ENCODE measurements around the gene CCDC107. TPM values are rescaled to one million over a fixed set of nuclear protein-coding genes. Genes with fewer than 3 reads are reported as not detected.
A peak's percentile ranks its signal among the peaks of the same experiment; 100 is the strongest.

CCDC107 gene
- total RNA-seq, 5 donors from 2014 or later (not counting 1 experiment from before 2014, with no cell fraction given): 17.7 to 29.8 (median 27.5) TPM

GRCh38 chr9:35649431-35650340 lies 8.4 kb upstream of the CCDC107 start:
- H3K4me1 Mint-ChIP-seq: peaks cover 43 to 81% (median 58%) of the 10 kb centered on the region in 3 donors

GRCh38 chr9:35650341-35651158 lies 7.5 kb upstream of the CCDC107 start, which contains the start of gene SIT1:
SIT1 (minus strand) TSS chr9:35650931; CDS start chr9:35650853, 78 bp downstream.
- 0% methylated on average over 3 of the region's 22 CpGs for WGBS (ENCODE audit: insufficient coverage)
- CTCF ChIA-PET: interaction anchor here (0.5 to 6.3 kb wide), 6 partner anchors 9 to 1638 kb away, joined by 3 to 122 read pairs (median 4); partner anchors contain the start of genes CCDC107 (in 1 of the 2) and RMRP (in 1 of the 2)
- Mint-ChIP-seq H3K4me1 (peaks cover 40 to 77% (median 56%) of the 10 kb centered on the region in 3 donors), H3K27me3 (no peaks in the 10 kb centered on the region), H3K27ac (peak within 1 kb of the TSS; percentile 88 to 99), H3K4me3 (peak within 1 kb of the TSS; percentile 85 to 92 (median 88)), H3K36me3 (no peaks in the 10 kb centered on the region), H3K9me3 (no peaks in the 10 kb centered on the region)
- Histone ChIP-seq H3K9me3 (no peaks in the 10 kb centered on the region), H3K4me1 (ENCODE audit: control insufficient read depth in 1 of 2, extremely low read depth in 1 of 2, insufficient read depth in 2 of 2, low read length in 2 of 2) (peaks cover 26 to 71% of the 10 kb centered on the region in 2 experiments), H3K27me3 (replicated peaks in 1 of 2; ENCODE audit: control insufficient read depth in 2 of 2, extremely low read depth in 1 of 2, insufficient read depth in 2 of 2, low read length in 1 of 2) (no peaks in the 10 kb centered on the region), H3K27ac (ENCODE audit: low read length) (peak within 1 kb of the TSS; percentile 79), H3K4me3 (ENCODE audit: control insufficient read depth in 1 of 2, extremely low read depth in 1 of 2, low read length in 1 of 2) (peak within 1 kb of the TSS; percentile 72 to 91), H3K36me3 (ENCODE audit: control insufficient read depth in 2 of 2, extremely low read depth in 1 of 2, insufficient read depth in 1 of 2, low read length in 1 of 2) (no peaks in the 10 kb centered on the region)
- POLR2A ChIA-PET: interaction anchor here in 1 of 2 donors (0.5 kb wide), 1 partner anchor 568 kb away, joined by 3 read pairs; no protein-coding TSS in a partner anchor
- peak in 5 of 35 experiments; percentile 26 to 57 (median 45) for DNase-seq
- ATAC-seq (replicated peaks in 1 of 4): no peak

More at GRCh38 chr9:35649431-35650340, 8.4 kb upstream of the CCDC107 start:
- peak overlapping the region; percentile 88 to 99 for H3K27ac Mint-ChIP-seq
- DNase-seq (peak in 18 of 35 experiments; percentile 24 to 65 (median 36)), ATAC-seq (replicated peaks in 1 of 4) (peak in 2 of 4 experiments; percentile 11 to 12)
- H3K27me3 Mint-ChIP-seq: no peaks in the 10 kb centered on the region
- WGBS (ENCODE audit: insufficient coverage): 6% methylated on average over 22 of the region's 26 CpGs
- ChIA-PET POLR2A (interaction anchor here (0.5 to 1.0 kb wide), 2 partner anchors 8 to 16 kb away, joined by 3 to 5 read pairs; partner anchors contain the start of genes CCDC107 (in 1 of the 2) and RMRP (in 1 of the 2)), CTCF (interaction anchor here (0.5 to 6.3 kb wide), 8 partner anchors 9 to 1639 kb away, joined by 3 to 122 read pairs (median 4); partner anchors contain the start of genes CCDC107 (in 1 of the 2) and RMRP (in 1 of the 2))
- Histone ChIP-seq H3K27me3 (replicated peaks in 1 of 2; ENCODE audit: control insufficient read depth in 2 of 2, extremely low read depth in 1 of 2, insufficient read depth in 2 of 2, low read length in 1 of 2) (no peaks in the 10 kb centered on the region), H3K4me3 (ENCODE audit: control insufficient read depth in 1 of 2, extremely low read depth in 1 of 2, low read length in 1 of 2) (peak overlapping the region; percentile 72 to 91), H3K9me3 (no peaks in the 10 kb centered on the region), H3K4me1 (ENCODE audit: control insufficient read depth in 1 of 2, extremely low read depth in 1 of 2, insufficient read depth in 2 of 2, low read length in 2 of 2) (peaks cover 27 to 77% of the 10 kb centered on the region in 2 experiments), H3K27ac (ENCODE audit: low read length) (peak overlapping the region; percentile 79), H3K36me3 (ENCODE audit: control insufficient read depth in 2 of 2, extremely low read depth in 1 of 2, insufficient read depth in 1 of 2, low read length in 1 of 2) (no peaks in the 10 kb centered on the region)
- no peaks in the 10 kb centered on the region for H3K36me3 Mint-ChIP-seq
- no peaks in the 10 kb centered on the region for H3K9me3 Mint-ChIP-seq
- peak overlapping the region; percentile 85 to 92 (median 88) for H3K4me3 Mint-ChIP-seq

GRCh38 chr9:35651956-35652828 lies 5.9 kb upstream of the CCDC107 start:
- H3K36me3 ChIP-seq (ENCODE audit: control insufficient read depth in 2 of 2, extremely low read depth in 1 of 2, insufficient read depth in 1 of 2, low read length in 1 of 2): no peaks in the 10 kb centered on the region
- H3K9me3 ChIP-seq: no peaks in the 10 kb centered on the region
- Mint-ChIP-seq H3K27ac (peak overlapping the region; percentile 88 to 99), H3K4me3 (peak overlapping the region; percentile 49 to 88 (median 85)), H3K36me3 (no peaks in the 10 kb centered on the region), H3K4me1 (peaks cover 55 to 77% (median 60%) of the 10 kb centered on the region in 3 donors), H3K9me3 (no peaks in the 10 kb centered on the region), H3K27me3 (no peaks in the 10 kb centered on the region)
- peak overlapping the region; percentile 46 for H3K27ac ChIP-seq (ENCODE audit: low read length)
- DNase-seq (no peak), ATAC-seq (replicated peaks in 1 of 4) (no peak)
- WGBS (ENCODE audit: insufficient coverage): 86% methylated on average over 1 of the region's 7 CpGs
- H3K4me3 ChIP-seq (ENCODE audit: control insufficient read depth in 1 of 2, extremely low read depth in 1 of 2, low read length in 1 of 2): no peak overlapping the region
- ChIA-PET POLR2A (no interaction called here), CTCF (no interaction called here)
- H3K27me3 ChIP-seq (replicated peaks in 1 of 2; ENCODE audit: control insufficient read depth in 2 of 2, extremely low read depth in 1 of 2, insufficient read depth in 2 of 2, low read length in 1 of 2): no peaks in the 10 kb centered on the region
- H3K4me1 ChIP-seq (ENCODE audit: control insufficient read depth in 1 of 2, extremely low read depth in 1 of 2, insufficient read depth in 2 of 2, low read length in 2 of 2): peaks cover 26 to 69% of the 10 kb centered on the region in 2 experiments

GRCh38 chr9:35652829-35653209 lies 5.3 kb upstream of the CCDC107 start:
- Mint-ChIP-seq H3K36me3 (peaks cover 1% of the 10 kb centered on the region), H3K4me3 (no peak overlapping the region), H3K27me3 (peaks cover 1 to 3% of the 10 kb centered on the region in 2 donors), H3K27ac (peak overlapping the region; percentile 63 to 88), H3K4me1 (peaks cover 55 to 77% (median 60%) of the 10 kb centered on the region in 3 donors), H3K9me3 (no peaks in the 10 kb centered on the region)
- no peaks in the 10 kb centered on the region for H3K36me3 ChIP-seq (ENCODE audit: control insufficient read depth in 2 of 2, extremely low read depth in 1 of 2, insufficient read depth in 1 of 2, low read length in 1 of 2)
- DNase-seq (no peak), ATAC-seq (replicated peaks in 1 of 4) (no peak)
- peaks cover 22 to 69% of the 10 kb centered on the region in 2 experiments for H3K4me1 ChIP-seq (ENCODE audit: control insufficient read depth in 1 of 2, extremely low read depth in 1 of 2, insufficient read depth in 2 of 2, low read length in 2 of 2)
- no peaks in the 10 kb centered on the region for H3K27me3 ChIP-seq (replicated peaks in 1 of 2; ENCODE audit: control insufficient read depth in 2 of 2, extremely low read depth in 1 of 2, insufficient read depth in 2 of 2, low read length in 1 of 2)
- ChIA-PET POLR2A (no interaction called here), CTCF (no interaction called here)
- WGBS (ENCODE audit: insufficient coverage): no CpG with 5 or more reads among the region's 8 CpGs
- no peaks in the 10 kb centered on the region for H3K9me3 ChIP-seq
- H3K4me3 ChIP-seq (ENCODE audit: control insufficient read depth in 1 of 2, extremely low read depth in 1 of 2, low read length in 1 of 2): no peak overlapping the region
- peak overlapping the region; percentile 46 for H3K27ac ChIP-seq (ENCODE audit: low read length)

- Histone ChIP-seq H3K4me1 (ENCODE audit: control insufficient read depth in 1 of 2, extremely low read depth in 1 of 2, insufficient read depth in 2 of 2, low read length in 2 of 2) (peaks cover 14 to 63% of the 10 kb centered on the region in 2 experiments), H3K27ac (ENCODE audit: low read length) (no peak overlapping the region), H3K9me3 (no peaks in the 10 kb centered on the region), H3K4me3 (ENCODE audit: control insufficient read depth in 1 of 2, extremely low read depth in 1 of 2, low read length in 1 of 2) (no peak overlapping the region), H3K27me3 (replicated peaks in 1 of 2; ENCODE audit: control insufficient read depth in 2 of 2, extremely low read depth in 1 of 2, insufficient read depth in 2 of 2, low read length in 1 of 2) (no peaks in the 10 kb centered on the region), H3K36me3 (ENCODE audit: control insufficient read depth in 2 of 2, extremely low read depth in 1 of 2, insufficient read depth in 1 of 2, low read length in 1 of 2) (no peaks in the 10 kb centered on the region)
- no peak for DNase-seq
- CTCF ChIA-PET: no interaction called here
- H3K27ac Mint-ChIP-seq: peak overlapping the region; percentile 63 to 77
- ATAC-seq (replicated peaks in 1 of 4): no peak
- peaks cover 3% of the 10 kb centered on the region for H3K36me3 Mint-ChIP-seq
- peaks cover 51 to 71% (median 53%) of the 10 kb centered on the region in 3 donors for H3K4me1 Mint-ChIP-seq
- no peaks in the 10 kb centered on the region for H3K9me3 Mint-ChIP-seq
- no CpG with 5 or more reads among the region's 2 CpGs for WGBS (ENCODE audit: insufficient coverage)
- H3K27me3 Mint-ChIP-seq: peaks cover 4 to 5% of the 10 kb centered on the region in 2 donors
- POLR2A ChIA-PET: interaction anchor here in 1 of 2 donors (0.6 kb wide), 2 partner anchors 701 to 943 kb away, joined by 3 to 4 read pairs; no protein-coding TSS in a partner anchor
- no peak overlapping the region for H3K4me3 Mint-ChIP-seq
Measured at GRCh38 chr9:35653611-35654010, 4.5 kb upstream of the CCDC107 start.

All from T-cell (primary cell).